Aorta (tissue), 5 donors: ENCODE data around the gene CNIH3. TPM values are rescaled to one million over a fixed set of nuclear protein-coding genes. Genes with fewer than 3 reads are reported as not detected.

Experiments used
- ATAC-seq: fragments of 200-7000 bp; cut with Tn5 transposase; one replicate; pipeline ENCODE4 v1.9.1; 2022; ENCODE audit warnings: moderate library complexity; ENCODE audit not compliant: low FRiP score
- DNase-seq, 2 donors: peaks; one replicate each; pipeline ENCODE4 v3.0.0-alpha.2; 2020
- H3K27ac ChIP-seq, 2 donors: one replicate each; pipeline ENCODE4 v1.5.1; 2013; ENCODE audit warnings: low read length in 2 of 2, mild to moderate bottlenecking in 2 of 2, moderate library complexity in 2 of 2, control low read depth in 1 of 2, inconsistent platforms in 1 of 2, low read depth in 1 of 2
- H3K27me3 ChIP-seq, 2 donors: one replicate each; pipeline ENCODE4 v1.6.1; 2013; ENCODE audit warnings: control low read depth in 1 of 2, low read length in 1 of 2, mild to moderate bottlenecking in 1 of 2, moderate library complexity in 1 of 2; ENCODE audit not compliant: insufficient read depth in 2 of 2, control insufficient read depth in 1 of 2
- H3K36me3 ChIP-seq, 2 donors: one replicate each; pipeline ENCODE4 v1.6.1; 2013; ENCODE audit warnings: control low read depth in 1 of 2, low read length in 1 of 2, mild to moderate bottlenecking in 1 of 2; ENCODE audit not compliant: insufficient read depth in 2 of 2, control insufficient read depth in 1 of 2
- H3K4me1 ChIP-seq, 2 donors: one replicate each; pipeline ENCODE4 v1.6.1; 2013; ENCODE audit warnings: low read length in 2 of 2, control low read depth in 1 of 2, mild to moderate bottlenecking in 1 of 2, moderate library complexity in 1 of 2; ENCODE audit not compliant: insufficient read depth in 2 of 2, control insufficient read depth in 1 of 2
- H3K4me3 ChIP-seq, 2 donors: one replicate each; pipeline ENCODE4 v1.5.1; 2013; ENCODE audit warnings: low read length in 2 of 2, control low read depth in 1 of 2, mild to moderate bottlenecking in 1 of 2
- H3K9me3 ChIP-seq: one replicate; pipeline ENCODE4 v1.6.1; 2013; ENCODE audit warnings: mild to moderate bottlenecking, low read length; ENCODE audit not compliant: control insufficient read depth
- WGBS, 2 donors: extraction: QIAGEN DNeasy Blood & Tissue Kit; methylation state at CpG; one replicate each; pipeline ENCODE4 v1.1.7; 2013; 5-methylcytosine and 5-hydroxymethylcytosine counted together
- intact Hi-C, 2 donors: fragments of 100-400 bp; cut with DNase I; formaldehyde crosslinking; loops; one replicate each; pipeline versions ENCODE4 v1.14.2 to v1.15.0; 2022
- polyA plus RNA-seq, 2 donors: library from polyadenylated mRNA; stranded (reverse); fragments of 200-250 nt; gene quantifications; one replicate each; pipeline ENCODE4 v1.2.3, GENCODE V29; 2013
- total RNA-seq, 2 donors: library from RNA; stranded (reverse); fragmentation: NEBNext Ultra II Directional; extraction: Animal tissue kit (Norgen Biotek cat#: 25700); gene quantifications; one replicate each; pipeline ENCODE4 v1.2.1, GENCODE V29; 2021
- donor health status: healthy with polysubstance abuse.
- donor health status: Bipolar disorder and iron deficiency.
- donor health status: DM: no; HTN: no; CAD: no.
- donor health status: DM: no; HTN: no; CAD: no.
- donor health status: DM: yes; HTN: yes; CAD: no.

The CNIH3 gene
- total and polyA plus RNA-seq, 4 donors: 2.4 to 8.2 (median 3.3) TPM

DNA sequence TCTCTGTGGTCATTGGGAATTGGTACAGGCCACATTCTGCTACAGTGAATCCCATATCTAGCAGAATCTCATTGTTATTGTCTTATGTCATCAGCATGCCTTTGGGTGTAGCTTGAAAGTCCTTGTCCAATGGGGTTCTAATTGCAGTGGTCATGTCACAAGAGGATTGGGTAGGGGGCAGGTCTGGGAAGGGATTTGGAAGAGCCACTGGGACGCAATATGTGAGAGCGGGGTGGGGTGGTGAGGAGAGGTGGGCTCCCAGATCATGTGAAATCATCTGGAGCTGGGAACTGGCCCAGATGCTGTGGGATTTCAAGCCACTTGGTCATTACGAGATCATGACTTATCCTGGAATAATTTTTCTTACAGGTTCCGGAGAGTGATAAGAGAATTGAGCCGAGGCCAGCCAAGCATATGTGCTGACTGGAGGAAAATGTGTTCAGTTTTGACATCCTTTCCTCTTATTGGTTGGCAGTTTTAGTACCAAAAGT, 16.3 kb downstream of the CNIH3 start:
- Histone ChIP-seq H3K4me1 (no peaks in the 10 kb centered on the region), H3K27ac (no peak overlapping the region), H3K4me3 (no peak overlapping the region), H3K36me3 (no peaks in the 10 kb centered on the region), H3K9me3 (no peaks in the 10 kb centered on the region), H3K27me3 (no peaks in the 10 kb centered on the region)
- ATAC-seq (no peak), DNase-seq (no peak)
- WGBS, 2 donors: 40 to 45% methylated on average over 5 of the region's 5 CpGs
- intact Hi-C loops: no loop called here

GRCh38 chr1:224632921-224633321, 16.8 kb downstream of the CNIH3 start:
- H3K9me3 ChIP-seq: no peaks in the 10 kb centered on the region
- DNase-seq (no peak), ATAC-seq (no peak)
- no peaks in the 10 kb centered on the region for H3K4me1 ChIP-seq
- no peak overlapping the region for H3K4me3 ChIP-seq
- no peaks in the 10 kb centered on the region for H3K27me3 ChIP-seq
- 66 to 82% methylated on average over 8 of the region's 8 CpGs for WGBS, 2 donors
- no peaks in the 10 kb centered on the region for H3K36me3 ChIP-seq
- intact Hi-C loops: no loop called here
- H3K27ac ChIP-seq: no peak overlapping the region

- ATAC-seq: no peak
- intact Hi-C loops: no loop called here
Observed at GRCh38 chr1:224635356-224635755, 19.2 kb downstream of the CNIH3 start.

DNA sequence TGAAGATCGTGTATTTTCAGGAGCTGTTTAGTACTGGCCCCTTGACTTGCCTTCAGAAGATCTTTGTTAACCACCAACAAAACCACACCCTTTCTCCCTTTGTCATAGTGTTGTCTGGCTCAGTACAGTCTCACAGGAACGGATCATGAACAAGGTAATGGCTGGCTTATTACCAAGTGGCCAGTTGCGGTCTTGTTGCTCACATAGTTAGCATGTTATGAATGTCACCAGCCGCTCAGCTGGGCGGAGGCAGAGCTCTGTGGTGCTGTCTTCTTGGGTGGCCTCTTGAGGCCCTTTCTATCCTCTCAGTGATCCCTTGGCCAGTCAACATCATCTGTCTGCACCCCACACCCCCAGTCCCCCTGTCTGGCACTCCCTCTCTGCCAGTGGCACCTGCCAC, 21.4 kb downstream of the CNIH3 start:
- no peak for ATAC-seq

More at GRCh38 chr1:224635356-224635755, 19.2 kb downstream of the CNIH3 start:
- no peaks in the 10 kb centered on the region for H3K9me3 ChIP-seq
- 59 to 65% methylated on average over 5 of the region's 5 CpGs for WGBS, 2 donors
- no peaks in the 10 kb centered on the region for H3K27me3 ChIP-seq
- no peaks in the 10 kb centered on the region for H3K4me1 ChIP-seq
- no peaks in the 10 kb centered on the region for H3K36me3 ChIP-seq
- no peak for DNase-seq
- H3K27ac ChIP-seq: no peak overlapping the region
- H3K4me3 ChIP-seq: no peak overlapping the region

GRCh38 chr1:224637936-224638335, 21.8 kb downstream of the CNIH3 start:
- ATAC-seq: no peak
- Histone ChIP-seq H3K27ac (no peak overlapping the region), H3K4me3 (no peak overlapping the region), H3K27me3 (no peaks in the 10 kb centered on the region), H3K4me1 (no peaks in the 10 kb centered on the region), H3K36me3 (no peaks in the 10 kb centered on the region), H3K9me3 (no peaks in the 10 kb centered on the region)
- WGBS, 2 donors: 89% methylated on average over 7 of the region's 7 CpGs
- no peak for DNase-seq
- intact Hi-C loops: no loop called here

More for the DNA sequence above, 21.4 kb downstream of the CNIH3 start:
- Histone ChIP-seq H3K9me3 (no peaks in the 10 kb centered on the region), H3K4me1 (no peaks in the 10 kb centered on the region), H3K27me3 (no peaks in the 10 kb centered on the region), H3K4me3 (no peak overlapping the region), H3K27ac (no peak overlapping the region), H3K36me3 (no peaks in the 10 kb centered on the region)
- intact Hi-C loops: no loop called here
- DNase-seq: no peak
- WGBS, 2 donors: 79 to 81% methylated on average over 5 of the region's 5 CpGs

GRCh38 chr1:224639426-224639975, 23.4 kb downstream of the CNIH3 start:
- no peaks in the 10 kb centered on the region for H3K9me3 ChIP-seq
- intact Hi-C loops: no loop called here
- H3K36me3 ChIP-seq: no peaks in the 10 kb centered on the region
- 89 to 91% methylated on average over 5 of the region's 5 CpGs for WGBS, 2 donors
- no peaks in the 10 kb centered on the region for H3K27me3 ChIP-seq
- DNase-seq: no peak
- no peak for ATAC-seq
- no peak overlapping the region for H3K4me3 ChIP-seq
- H3K4me1 ChIP-seq: no peaks in the 10 kb centered on the region
- no peak overlapping the region for H3K27ac ChIP-seq

DNA sequence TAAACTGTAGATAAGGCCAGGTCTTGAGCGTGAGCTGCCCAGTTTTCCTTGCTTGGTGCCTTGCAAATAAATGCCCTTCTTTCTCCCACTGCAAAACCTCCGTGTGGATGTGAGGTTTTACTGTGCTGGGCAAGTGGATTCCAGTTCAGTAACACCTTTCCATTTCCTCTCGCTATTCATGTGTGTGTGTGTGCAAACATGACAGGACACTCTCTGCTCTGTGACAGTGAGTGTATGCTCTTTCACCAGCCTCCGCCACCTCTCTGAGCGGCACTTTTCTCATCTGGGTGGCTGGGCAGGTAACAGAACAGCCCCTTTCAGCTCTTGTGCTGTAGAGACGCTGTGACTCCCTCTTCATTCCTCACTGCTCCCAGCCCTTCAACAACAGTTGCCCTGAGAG, 23.9 kb downstream of the CNIH3 start:
- H3K9me3 ChIP-seq: no peaks in the 10 kb centered on the region
- H3K27ac ChIP-seq: no peak overlapping the region
- H3K36me3 ChIP-seq: no peaks in the 10 kb centered on the region
- no peaks in the 10 kb centered on the region for H3K27me3 ChIP-seq
- no peak for ATAC-seq
- H3K4me1 ChIP-seq: no peaks in the 10 kb centered on the region
- intact Hi-C loops: no loop called here
- DNase-seq: no peak
- 73 to 77% methylated on average over 6 of the region's 6 CpGs for WGBS, 2 donors
- H3K4me3 ChIP-seq: no peak overlapping the region

DNA sequence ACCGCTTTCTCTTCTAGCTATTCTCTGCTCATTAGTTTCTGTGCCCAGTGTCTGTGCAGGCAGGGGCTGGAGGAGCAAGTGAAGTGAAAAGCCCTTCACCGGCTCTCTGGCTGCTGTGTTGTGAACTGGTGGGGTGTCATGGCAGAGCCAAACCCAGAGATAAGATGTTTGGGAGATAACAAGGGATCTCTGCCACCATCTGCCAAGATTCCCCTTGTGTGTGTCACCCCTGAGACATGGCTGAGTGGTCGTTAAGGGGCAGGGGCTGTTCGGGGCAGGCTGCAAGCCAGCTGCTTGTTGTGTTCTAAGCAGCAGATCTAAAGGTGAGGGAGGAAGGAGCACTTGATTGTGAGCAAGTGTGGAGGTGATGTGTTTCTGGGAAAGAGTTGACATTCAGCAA, 24.5 kb downstream of the CNIH3 start:
- Histone ChIP-seq H3K4me3 (no peak overlapping the region), H3K27me3 (no peaks in the 10 kb centered on the region), H3K36me3 (no peaks in the 10 kb centered on the region), H3K9me3 (no peaks in the 10 kb centered on the region), H3K27ac (no peak overlapping the region), H3K4me1 (no peaks in the 10 kb centered on the region)
- DNase-seq (no peak), ATAC-seq (no peak)
- WGBS, 2 donors: 39 to 63% methylated on average over 4 of the region's 4 CpGs
- intact Hi-C loops: no loop called here

GRCh38 chr1:224641030-224641429, 24.9 kb downstream of the CNIH3 start:
- Histone ChIP-seq H3K9me3 (no peaks in the 10 kb centered on the region), H3K27ac (no peak overlapping the region), H3K36me3 (no peaks in the 10 kb centered on the region), H3K4me1 (no peaks in the 10 kb centered on the region), H3K4me3 (no peak overlapping the region), H3K27me3 (no peaks in the 10 kb centered on the region)
- intact Hi-C loops: no loop called here
- DNase-seq (no peak), ATAC-seq (no peak)
- WGBS, 2 donors: 67 to 71% methylated on average over 7 of the region's 7 CpGs
